ENCODE data around the gene MBLAC2.

- TF ChIP-seq ZNF274 (IDR thresholded peaks at IDR 0.05; ENCODE audit: low read depth, low read length): no peak
- TF ChIP-seq YY1 (IDR thresholded peaks at IDR 0.05; ENCODE audit: extremely low read depth, insufficient replicate concordance, low read depth, low read length): no peak
- no peak for TF ChIP-seq CTCF (IDR thresholded peaks at IDR 0.05 in 2 of 3, conservative IDR thresholded peaks at IDR 0.05 in 1 of 3; ENCODE audit: borderline replicate concordance in 1 of 3, insufficient read depth in 1 of 3, low read depth in 2 of 3, low read length in 2 of 3)
- no peak for TF ChIP-seq REST (IDR thresholded peaks at IDR 0.05; ENCODE audit: low read depth)
- no peak for TF ChIP-seq CEBPB (IDR thresholded peaks at IDR 0.05; ENCODE audit: low read depth)
- no peak for TF ChIP-seq POLR2AphosphoS5 (IDR thresholded peaks at IDR 0.05; ENCODE audit: low read depth, low read length)
- TF ChIP-seq ATF3 (IDR thresholded peaks at IDR 0.05): no peak
- TF ChIP-seq POLR2A (IDR thresholded peaks at IDR 0.05; ENCODE audit: borderline replicate concordance, extremely low read depth, insufficient read depth, insufficient read length): no peak
These were observed 36.5 kb downstream of the MBLAC2 start for GRCh38 chr5:90438100-90438499.
